Measurements from ENCODE around the gene SFI1. TPM values are rescaled to one million over a fixed set of nuclear protein-coding genes. Genes with fewer than 3 reads are reported as not detected.
A peak's percentile ranks its signal among the peaks of the same experiment; 100 is the strongest.
"Not testable (repeated sequence)": the region's sequence is repeated elsewhere in the genome, so short reads cannot be mapped to it uniquely, and the experiment has no call there.

The SFI1 gene
- total RNA-seq, 1 experiment from 2014 or later = 15.3 TPM

DNA sequence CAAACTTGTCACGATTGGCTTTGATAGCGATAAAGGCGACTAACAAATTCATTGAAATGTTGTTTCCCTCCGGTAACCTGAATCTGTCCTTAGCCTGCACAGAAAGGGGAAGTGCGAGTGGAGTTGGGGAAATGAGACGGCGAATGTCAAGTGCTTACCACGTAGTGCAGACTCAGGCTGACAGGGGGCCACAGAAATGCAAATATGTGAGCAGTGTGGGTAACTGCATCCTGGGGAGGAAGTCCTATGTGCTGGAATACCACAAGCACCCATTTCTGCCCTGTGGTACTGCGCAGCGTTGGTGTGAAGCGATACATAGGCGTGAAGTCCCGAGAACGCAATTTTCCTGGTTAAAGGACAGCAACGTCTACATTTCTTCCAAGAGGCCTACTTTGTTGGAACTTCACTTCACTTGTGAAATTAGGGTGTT, 5.8 kb upstream of the SFI1 start:
- peak; percentile 70 for DNase-seq (ENCODE audit: low read depth)

GRCh38 chr22:31491218-31491962, 4.9 kb upstream of the SFI1 start:
- no peak for DNase-seq (ENCODE audit: low read depth)

GRCh38 chr22:31492151-31492550, 4.2 kb upstream of the SFI1 start:
- DNase-seq (ENCODE audit: low read depth) = no peak

- not testable (repeated sequence) for DNase-seq (ENCODE audit: low read depth)
These were observed 3.0 kb upstream of the SFI1 start for GRCh38 chr22:31493355-31493754.

- no peak for DNase-seq (ENCODE audit: low read depth)
These were observed 993 bp upstream of the SFI1 start for GRCh38 chr22:31495343-31495742.

GRCh38 chr22:31496735-31497146, 405 bp downstream of the SFI1 start:
- DNase-seq (ENCODE audit: low read depth) = peak; percentile 12

DNA sequence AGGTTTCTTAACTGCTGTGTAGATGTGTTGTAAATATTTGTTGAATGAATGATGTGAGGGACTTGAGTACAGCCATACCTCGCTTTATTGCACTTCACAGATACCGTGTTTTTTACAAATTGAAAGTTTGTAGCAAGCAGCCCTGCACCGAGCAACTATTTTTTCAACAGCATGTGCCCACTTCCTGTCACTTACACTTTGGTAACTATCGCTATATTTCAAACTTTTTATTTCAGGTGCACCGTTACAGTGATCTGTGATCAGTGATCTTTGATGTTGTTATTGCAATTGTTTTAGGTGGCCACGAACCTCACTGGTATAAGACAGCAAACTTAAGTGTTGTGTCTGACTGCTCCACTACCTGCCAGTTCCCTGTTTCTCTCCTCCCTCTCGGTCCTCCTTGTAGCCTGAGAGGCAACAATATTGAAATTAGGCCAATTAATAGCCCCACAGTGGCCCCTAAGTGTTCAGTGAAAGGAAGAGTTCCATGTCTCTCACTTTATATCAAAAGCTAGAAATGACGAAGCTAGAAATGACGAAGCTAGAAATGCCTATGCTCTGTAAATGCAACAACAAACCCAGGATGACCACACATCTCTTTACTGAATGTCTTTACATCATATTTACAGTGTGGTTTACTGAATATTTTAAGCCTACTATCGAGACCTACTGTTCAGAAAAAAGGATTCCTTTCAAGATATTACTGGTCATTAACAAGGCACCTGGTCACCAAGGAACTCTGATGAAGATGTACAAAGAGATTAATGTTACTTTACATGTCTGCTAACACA, 1.0 kb downstream of the SFI1 start:
- DNase-seq (ENCODE audit: low read depth) = no peak

DNA sequence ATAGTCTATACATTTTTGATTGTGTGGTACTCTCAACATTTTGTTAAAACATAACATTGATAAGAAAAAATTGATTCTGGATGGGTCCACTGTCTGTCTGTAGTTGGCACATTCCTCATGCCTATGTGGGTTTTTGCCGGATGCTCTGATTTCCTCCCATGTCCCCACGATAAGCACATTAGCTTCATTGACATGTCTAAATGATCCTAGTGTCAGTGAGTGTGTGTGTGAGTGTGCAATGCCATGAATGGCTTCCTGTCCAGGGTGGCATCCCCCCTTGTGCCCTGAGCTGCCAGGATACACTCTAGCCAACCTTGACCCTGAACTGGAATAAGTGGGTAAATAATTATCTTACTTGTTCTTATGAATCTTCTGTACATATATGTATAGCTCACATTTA, 5.4 kb downstream of the SFI1 start:
- DNase-seq (ENCODE audit: low read depth) = no peak

DNA sequence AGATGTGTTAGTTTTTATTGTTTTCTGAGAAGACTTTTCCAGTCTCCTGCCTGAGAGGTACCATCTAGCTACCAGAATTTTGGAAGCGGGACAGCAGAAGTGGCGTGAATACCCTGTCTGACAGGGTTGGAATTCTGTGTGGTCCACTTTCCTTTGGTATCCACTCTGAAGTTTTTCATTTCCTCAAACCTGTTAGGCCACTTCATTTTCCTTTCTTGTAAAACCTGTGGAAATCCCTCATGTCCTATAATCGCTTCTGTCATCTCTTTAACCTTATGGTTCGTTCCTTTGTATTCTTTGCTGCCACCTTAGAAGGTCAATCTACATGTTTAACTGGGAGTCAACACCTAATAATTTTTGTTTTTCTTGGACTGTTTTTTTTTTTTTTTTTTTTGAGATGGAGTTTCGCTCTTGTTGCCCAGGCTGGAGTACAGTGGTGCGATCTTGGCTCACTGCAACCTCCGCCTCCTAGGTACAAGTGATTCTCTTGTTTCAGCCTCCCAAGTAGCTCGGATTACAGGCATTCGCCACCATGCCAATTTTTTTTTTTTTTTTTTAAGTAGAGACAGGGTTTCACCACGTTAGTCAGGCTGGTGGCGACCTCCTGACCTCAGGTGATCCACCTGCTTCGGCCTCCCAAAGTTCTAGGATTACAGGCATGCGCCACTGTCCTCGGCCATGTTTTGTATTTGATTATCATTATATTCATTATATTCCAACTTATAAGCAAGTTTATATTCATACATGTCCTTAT, 7.1 kb downstream of the SFI1 start:
- DNase-seq (ENCODE audit: low read depth) = no peak

DNA sequence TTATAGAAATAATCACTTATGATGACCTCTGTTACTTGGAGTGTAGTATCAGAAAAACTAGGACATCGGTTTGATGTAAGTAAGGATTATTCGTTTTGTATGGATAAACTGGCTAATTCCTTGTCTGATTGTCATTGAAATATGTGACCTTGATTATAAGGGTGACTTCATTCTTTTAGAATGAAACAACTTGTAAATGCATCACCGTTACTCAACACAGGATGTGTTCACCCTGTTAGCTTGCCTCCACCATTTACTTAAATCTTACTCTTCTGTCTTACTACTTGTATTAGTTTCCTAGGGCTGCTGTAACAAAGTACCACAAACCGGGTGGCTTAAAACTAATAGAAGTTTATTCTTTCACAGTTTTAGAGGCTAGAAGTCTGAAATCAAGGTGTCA, 7.9 kb downstream of the SFI1 start:
- DNase-seq (ENCODE audit: low read depth) = no peak

DNA sequence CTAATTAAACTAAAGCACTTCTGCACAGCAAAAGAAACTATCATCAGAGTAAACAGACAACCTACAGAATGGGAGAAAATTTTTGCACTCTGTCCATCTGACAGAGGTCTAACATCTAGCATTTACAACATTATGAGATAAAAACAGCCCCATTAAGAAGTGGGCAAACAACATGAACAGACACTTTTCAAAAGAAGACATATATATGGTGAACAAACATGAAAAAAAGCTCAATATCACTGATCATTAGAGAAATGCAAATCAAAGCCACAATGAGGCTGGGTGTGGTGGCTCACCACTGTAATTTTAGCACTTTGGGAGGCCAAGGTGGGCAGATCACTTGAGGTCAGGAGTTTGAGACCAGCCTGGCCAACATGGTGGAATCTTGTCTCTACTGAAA, 11.2 kb downstream of the SFI1 start:
- not testable (repeated sequence) for DNase-seq (ENCODE audit: low read depth)

GRCh38 chr22:31508536-31508935, 12.2 kb downstream of the SFI1 start:
- DNase-seq (ENCODE audit: low read depth) = no peak

DNA sequence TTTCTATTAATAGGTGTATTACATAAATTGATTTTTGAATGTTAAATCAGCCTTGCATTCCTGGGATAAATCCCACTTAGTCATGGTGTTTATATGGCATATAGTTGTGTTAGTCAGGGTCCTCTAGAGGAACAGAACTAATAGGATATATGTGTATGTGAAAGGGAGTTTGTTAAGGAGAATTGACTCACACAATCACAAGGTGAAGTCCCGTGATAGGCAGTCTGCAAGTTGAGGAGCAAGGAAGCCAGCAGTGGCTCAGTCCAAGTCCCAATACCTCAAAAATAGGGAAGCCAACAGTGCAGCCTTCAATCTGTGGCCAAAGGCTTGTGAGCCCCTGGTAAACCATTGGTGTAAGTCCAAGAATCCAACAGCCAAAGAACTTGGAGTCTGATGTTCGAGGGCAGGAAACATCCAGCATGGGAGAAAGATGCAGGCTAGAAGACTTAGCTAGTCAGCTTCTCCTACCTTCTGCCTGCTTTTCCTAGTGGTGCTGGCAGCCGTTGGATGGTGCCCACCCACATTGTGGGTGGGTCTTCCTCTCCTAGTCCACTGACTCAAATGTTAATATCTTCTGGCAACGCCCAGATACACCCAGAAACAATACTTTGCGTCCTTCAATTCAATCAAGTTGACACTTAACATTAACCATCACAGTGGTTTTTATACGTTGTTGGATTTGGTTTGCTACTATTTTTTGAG, 12.9 kb downstream of the SFI1 start:
- no peak for DNase-seq (ENCODE audit: low read depth)

- DNase-seq (ENCODE audit: low read depth) = no peak
These were observed 23.7 kb downstream of the SFI1 start for GRCh38 chr22:31520051-31520450.

DNA sequence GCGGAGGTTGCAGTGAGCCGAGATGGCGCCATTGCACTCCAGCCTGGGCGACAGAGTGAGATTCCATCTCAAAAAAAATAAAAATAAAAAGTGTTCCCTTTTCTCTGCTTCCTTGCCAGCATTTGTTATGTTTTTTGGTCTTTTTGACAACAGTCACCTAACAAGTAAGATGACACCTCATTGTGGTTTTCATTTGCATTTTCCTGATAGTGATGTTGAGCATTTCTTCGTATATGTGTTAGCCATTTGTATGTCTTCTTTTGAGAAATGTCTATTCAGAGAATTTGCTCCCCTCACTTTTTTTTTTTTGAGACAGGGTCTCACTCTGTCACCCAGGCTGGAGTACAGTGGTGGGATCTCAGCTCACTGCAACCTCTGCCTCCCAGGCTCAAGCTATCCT, 27.8 kb downstream of the SFI1 start:
- not testable (repeated sequence) for DNase-seq (ENCODE audit: low read depth)

DNA sequence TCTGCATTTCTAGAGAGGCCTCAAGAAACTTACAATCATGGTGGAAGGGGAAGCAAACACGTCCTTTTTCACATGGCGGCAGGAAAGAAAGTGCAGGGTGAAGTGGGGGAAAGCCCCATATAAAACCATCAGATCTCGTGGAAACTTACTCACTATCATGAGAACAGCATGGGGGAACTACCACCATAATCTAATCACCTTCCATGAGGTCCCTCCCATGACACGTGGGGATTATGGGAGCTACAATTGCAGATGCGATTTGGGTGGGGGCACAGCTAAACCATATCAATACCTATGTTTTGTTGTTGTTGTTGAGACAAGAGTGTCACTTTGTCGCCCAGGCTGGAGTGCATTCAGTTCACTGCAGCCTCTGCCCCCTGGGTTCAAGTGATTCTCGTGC, 29.9 kb downstream of the SFI1 start:
- DNase-seq (ENCODE audit: low read depth) = no peak

GRCh38 chr22:31530823-31531195, 34.5 kb downstream of the SFI1 start:
- peak; percentile 19 for DNase-seq (ENCODE audit: low read depth)

- no peak for DNase-seq (ENCODE audit: low read depth)
These were observed 35.7 kb downstream of the SFI1 start for GRCh38 chr22:31532060-31532459.

DNA sequence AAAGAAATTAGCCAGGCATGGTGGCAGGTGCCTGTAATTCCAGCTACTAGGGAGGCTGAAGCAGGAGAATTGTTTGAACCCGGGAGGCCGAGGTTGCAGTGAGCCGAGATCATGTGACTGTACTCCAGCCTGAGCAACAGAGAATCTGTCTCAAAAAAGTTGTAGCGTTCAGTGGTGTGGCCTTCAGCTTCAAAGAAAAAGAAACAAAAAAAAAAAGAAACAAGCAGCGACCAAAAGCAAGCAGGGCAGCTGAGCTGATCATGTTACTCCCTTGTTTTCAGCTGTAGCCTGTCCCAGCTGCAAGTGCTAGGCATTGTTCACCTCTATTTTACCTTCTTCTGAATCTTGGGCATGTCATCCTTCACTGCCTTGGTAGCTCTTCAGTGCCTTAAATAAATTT, 37.0 kb downstream of the SFI1 start:
- no peak for DNase-seq (ENCODE audit: low read depth)

DNA sequence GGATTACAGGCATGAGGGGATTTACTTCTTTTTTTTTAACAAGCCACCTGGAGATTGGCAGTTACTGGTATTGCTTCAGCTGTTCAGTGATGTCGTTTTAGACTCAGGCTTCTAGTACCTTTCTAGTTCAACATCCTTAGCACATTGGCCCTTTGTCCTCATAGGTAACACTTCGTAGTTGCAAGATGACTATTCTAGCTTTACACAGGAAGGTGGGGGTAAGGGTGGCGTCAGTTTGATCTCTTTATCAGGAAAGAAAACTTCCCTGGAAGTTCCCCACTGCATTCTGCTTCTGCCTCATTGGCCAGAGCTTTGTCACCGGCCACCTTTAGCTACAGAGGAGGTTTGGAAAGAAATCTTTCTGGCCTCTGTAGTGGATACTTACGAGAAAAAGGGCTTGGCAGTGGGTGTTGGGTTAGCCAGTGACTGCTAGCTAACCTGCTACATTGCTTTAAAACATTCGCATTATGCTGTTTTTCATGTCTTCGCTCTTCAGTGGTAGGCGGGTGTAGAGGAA, 40.7 kb downstream of the SFI1 start:
- DNase-seq (ENCODE audit: low read depth) = peak; percentile 28

DNA sequence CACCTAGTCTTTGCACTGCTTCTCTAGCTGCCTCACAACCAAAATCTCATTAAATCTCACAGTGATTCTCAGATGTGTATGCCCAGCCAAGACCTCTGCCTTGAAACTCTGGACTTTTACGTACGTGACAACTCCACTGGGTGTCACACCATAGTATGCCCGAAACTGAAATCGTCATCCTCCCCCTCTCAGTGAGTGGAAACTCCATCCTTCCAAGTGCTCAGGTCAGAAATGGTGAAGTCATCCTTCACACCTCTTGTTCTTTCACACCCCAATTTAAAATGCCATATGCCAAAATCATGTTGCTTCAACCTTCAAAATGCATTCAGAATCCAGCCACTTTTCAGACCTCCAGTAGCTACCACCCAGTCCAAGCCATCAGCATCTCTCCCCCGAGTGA, 42.5 kb downstream of the SFI1 start:
- no peak for DNase-seq (ENCODE audit: low read depth)

All from LHCN-M2 (cell line).